GM23338 (cell line): ENCODE measurements around the gene KCNMB2.

Experiments
- EZH2phosphoT487 ChIP-seq: fragments of 200-600 bp; sonication (generic); IDR thresholded peaks from one replicate; pipeline ENCODE4 v1.8.1; 2018; ENCODE audit warnings: antibody characterized with exemption; ENCODE audit not compliant: unreplicated experiment
- POLR2AphosphoS5 ChIP-seq: IDR thresholded peaks from 2 replicates; pipeline ENCODE4 v1.6.1; 2016; ENCODE audit warnings: antibody characterized with exemption, low read depth
- ZNF331 ChIP-seq: fragments of 250-450 bp; sonication (Bioruptor Pico); IDR thresholded peaks from 2 replicates; pipeline ENCODE4 v1.5.0; 2020; ENCODE audit warnings: low read depth, mild to moderate bottlenecking, moderate library complexity
- TF ChIP-seq, protein P1 (sequence below): IDR thresholded peaks from 2 replicates; pipeline ENCODE4 v1.6.1; 2016; ENCODE audit warnings: antibody characterized with exemption
- TF ChIP-seq, protein P2 (sequence below), 2 experiments: fragments of 200-600 bp in 1 of 2; sonication (generic) in 1 of 2; conservative IDR thresholded peaks; 2 replicates each; pipeline versions ENCODE4 v1.5.1 to v1.6.1; 2016 to 2017; ENCODE audit warnings: antibody characterized with exemption in 2 of 2, low read depth in 2 of 2, mild to moderate bottlenecking in 2 of 2, moderate library complexity in 1 of 2
- TF ChIP-seq, protein P3 (sequence below): IDR thresholded peaks from one replicate; pipeline ENCODE4 v1.6.1; 2018; ENCODE audit warnings: antibody characterized with exemption; ENCODE audit not compliant: unreplicated experiment

DNA sequence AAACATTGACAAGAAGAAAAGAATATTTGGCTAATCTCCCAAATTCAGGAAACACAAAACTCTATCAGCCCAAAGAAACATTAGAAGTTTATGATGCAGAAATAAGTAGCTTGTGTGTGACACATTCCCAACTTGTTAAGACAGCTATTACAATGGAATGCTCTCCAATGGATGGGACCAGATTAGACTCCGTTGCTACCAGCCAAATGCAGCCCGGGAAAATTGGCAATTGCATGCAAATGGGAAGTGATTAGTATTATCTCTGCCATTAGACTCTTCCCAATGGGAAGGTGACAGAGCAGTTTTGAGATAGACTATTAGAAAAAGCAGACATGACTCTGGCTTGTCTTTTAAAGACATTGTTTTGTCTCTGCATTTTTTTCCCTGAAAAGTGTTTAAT, 37.4 kb upstream of the KCNMB2 start:
- TF ChIP-seq EZH2phosphoT487 (no peak), ZNF331 (no peak), POLR2AphosphoS5 (no peak)
- TF ChIP-seq, protein P1, sequence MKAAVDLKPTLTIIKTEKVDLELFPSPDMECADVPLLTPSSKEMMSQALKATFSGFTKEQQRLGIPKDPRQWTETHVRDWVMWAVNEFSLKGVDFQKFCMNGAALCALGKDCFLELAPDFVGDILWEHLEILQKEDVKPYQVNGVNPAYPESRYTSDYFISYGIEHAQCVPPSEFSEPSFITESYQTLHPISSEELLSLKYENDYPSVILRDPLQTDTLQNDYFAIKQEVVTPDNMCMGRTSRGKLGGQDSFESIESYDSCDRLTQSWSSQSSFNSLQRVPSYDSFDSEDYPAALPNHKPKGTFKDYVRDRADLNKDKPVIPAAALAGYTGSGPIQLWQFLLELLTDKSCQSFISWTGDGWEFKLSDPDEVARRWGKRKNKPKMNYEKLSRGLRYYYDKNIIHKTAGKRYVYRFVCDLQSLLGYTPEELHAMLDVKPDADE, result no peak
- TF ChIP-seq, protein P2, sequence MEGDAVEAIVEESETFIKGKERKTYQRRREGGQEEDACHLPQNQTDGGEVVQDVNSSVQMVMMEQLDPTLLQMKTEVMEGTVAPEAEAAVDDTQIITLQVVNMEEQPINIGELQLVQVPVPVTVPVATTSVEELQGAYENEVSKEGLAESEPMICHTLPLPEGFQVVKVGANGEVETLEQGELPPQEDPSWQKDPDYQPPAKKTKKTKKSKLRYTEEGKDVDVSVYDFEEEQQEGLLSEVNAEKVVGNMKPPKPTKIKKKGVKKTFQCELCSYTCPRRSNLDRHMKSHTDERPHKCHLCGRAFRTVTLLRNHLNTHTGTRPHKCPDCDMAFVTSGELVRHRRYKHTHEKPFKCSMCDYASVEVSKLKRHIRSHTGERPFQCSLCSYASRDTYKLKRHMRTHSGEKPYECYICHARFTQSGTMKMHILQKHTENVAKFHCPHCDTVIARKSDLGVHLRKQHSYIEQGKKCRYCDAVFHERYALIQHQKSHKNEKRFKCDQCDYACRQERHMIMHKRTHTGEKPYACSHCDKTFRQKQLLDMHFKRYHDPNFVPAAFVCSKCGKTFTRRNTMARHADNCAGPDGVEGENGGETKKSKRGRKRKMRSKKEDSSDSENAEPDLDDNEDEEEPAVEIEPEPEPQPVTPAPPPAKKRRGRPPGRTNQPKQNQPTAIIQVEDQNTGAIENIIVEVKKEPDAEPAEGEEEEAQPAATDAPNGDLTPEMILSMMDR (conservative IDR thresholded peaks at IDR 0.05; ENCODE audit: low read depth in 2 of 2), result no peak
- TF ChIP-seq, protein P3, sequence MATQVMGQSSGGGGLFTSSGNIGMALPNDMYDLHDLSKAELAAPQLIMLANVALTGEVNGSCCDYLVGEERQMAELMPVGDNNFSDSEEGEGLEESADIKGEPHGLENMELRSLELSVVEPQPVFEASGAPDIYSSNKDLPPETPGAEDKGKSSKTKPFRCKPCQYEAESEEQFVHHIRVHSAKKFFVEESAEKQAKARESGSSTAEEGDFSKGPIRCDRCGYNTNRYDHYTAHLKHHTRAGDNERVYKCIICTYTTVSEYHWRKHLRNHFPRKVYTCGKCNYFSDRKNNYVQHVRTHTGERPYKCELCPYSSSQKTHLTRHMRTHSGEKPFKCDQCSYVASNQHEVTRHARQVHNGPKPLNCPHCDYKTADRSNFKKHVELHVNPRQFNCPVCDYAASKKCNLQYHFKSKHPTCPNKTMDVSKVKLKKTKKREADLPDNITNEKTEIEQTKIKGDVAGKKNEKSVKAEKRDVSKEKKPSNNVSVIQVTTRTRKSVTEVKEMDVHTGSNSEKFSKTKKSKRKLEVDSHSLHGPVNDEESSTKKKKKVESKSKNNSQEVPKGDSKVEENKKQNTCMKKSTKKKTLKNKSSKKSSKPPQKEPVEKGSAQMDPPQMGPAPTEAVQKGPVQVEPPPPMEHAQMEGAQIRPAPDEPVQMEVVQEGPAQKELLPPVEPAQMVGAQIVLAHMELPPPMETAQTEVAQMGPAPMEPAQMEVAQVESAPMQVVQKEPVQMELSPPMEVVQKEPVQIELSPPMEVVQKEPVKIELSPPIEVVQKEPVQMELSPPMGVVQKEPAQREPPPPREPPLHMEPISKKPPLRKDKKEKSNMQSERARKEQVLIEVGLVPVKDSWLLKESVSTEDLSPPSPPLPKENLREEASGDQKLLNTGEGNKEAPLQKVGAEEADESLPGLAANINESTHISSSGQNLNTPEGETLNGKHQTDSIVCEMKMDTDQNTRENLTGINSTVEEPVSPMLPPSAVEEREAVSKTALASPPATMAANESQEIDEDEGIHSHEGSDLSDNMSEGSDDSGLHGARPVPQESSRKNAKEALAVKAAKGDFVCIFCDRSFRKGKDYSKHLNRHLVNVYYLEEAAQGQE, result no peak
